ENCODE data around the gene FBXW8.
"Not testable (repeated sequence)": the region's sequence is repeated elsewhere in the genome, so short reads cannot be mapped to it uniquely, and the experiment has no call there.

FBXW8 gene

DNA sequence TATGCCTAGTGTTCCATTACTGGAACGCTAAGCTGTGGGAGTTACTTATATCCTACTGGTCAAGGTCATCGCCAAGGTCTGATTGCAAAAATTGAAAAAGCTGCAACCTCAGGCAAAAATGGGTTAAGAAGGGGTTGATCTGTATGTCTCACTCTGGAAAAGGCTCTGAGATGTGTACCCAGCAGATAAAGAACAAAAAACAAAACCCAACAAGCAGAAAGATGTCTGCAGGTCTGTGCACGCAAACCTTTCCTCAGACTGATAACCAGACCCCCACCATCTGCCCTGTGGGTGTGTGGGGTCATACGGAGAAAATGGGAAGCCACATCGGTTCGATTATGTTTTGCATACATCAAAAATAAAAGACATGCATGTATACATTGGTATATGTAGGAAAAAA, 132.1 kb downstream of the FBXW8 start:
- no peak for DNase-seq

DNA sequence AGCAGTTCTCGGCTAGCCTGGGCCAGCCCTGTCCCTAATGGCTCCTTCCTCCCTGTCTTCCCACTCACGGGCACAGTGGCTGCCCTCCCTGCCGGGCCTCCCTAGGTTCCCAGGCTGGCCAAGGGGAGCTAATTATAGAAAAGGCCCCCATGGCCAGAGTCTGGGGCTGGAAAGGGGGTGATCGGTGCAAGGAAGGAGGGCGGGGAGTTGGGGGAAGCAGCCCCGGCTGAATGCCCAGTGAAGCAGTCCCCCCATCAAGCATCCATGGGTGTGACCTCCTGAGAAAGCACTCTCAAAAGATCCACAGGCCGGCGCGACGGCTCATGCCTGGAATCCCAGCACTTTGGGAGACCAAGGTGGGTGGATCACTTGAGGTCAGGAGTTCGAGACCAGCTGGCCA, 133.6 kb downstream of the FBXW8 start:
- DNase-seq, result no peak

DNA sequence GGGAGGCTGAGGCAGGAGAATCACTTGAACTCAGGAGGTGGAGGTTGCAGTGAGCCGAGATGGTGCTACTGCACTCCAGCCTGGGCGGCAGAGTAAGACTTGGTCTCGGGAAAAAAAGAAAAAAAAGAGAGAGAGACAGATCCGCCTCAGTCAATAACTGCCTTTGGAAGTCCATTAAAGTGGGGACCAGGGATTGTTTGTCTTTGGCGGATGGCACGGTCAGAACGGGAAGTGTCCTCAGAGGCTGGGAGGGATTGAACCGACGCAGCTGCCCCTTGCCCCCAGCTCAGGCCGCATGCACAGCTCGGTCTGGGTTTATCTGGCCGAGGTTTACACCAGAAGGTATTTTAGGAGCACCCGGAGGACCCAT, 134.0 kb downstream of the FBXW8 start:
- DNase-seq, result no peak

DNA sequence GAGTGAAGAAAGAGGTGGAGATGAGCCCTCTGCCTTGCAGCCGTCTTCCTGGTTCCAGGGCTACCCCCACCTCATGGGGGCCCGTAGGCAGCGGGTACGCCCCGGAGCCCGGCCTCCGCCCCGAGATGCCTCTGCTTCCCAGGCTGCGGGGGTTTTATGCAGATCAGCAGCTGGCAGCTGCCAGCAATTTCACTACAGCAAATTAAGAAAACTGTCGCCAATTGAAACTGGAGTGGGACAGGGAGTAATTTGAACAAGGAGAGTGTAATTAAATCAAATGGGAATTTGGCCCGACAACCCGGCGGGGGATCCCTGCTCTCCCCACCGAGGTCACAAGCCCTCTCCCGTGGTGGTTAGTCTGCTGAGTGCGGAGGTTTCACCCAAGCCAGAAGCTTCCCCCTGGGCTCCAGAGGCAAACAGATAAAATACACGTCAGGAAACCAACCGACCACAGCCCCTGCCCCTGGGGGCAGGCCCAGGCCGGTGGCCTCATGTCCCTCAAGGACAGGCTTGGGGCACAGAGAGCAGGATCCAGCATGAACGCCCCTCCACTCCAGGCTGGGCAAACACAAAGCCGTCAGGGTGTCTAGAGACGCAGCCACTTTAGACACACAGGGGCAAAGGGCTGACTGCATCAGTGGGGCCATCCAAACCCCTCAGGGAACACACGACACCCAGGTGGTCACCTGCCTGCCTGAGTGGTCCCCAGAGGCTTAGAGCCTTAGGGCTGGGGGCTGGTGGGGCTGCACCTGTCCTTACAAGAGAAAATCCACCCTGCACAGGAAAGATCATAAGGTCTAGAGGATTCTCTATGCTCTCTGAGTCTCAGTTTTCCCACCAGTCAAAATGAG, 134.6 kb downstream of the FBXW8 start:
- DNase-seq, result peak; percentile 25

DNA sequence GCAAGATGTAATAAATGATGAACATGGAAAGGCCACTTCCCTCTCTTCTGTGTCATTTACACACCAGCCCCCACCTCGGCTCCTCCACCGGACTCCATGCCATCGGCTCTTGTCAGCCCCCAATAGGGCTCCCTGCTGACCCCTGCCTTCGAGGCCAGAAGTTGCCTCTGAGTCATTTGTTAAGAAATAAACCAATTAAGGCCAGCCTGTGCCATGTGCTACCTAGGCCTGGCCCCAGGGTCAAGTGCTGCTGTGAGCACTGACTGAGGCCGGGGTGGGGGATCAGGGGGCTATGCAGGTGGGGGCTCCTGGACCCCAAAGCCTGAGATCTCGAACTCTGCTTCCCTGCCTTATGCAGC, 135.2 kb downstream of the FBXW8 start:
- DNase-seq, result no peak

DNA sequence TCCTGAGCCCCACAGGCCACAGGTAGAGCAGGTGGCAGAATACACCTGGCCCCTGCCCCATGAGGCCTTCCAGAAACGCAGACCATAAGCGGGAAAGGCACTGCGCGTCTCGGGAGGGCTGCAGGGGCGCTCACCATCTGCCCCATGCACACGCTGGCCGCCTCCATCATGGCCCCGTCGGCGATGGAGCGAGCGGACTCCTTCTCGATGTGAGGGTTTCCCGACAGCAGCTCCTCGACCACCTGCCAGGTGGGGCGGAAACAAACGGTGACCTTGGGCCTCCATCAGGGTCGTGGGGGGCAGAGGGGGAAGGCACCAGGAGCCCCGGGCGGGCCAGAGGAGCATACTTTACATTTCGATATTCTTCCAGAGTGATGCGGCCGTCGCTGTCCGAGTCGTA, 135.7 kb downstream of the FBXW8 start:
- DNase-seq, result no peak

DNA sequence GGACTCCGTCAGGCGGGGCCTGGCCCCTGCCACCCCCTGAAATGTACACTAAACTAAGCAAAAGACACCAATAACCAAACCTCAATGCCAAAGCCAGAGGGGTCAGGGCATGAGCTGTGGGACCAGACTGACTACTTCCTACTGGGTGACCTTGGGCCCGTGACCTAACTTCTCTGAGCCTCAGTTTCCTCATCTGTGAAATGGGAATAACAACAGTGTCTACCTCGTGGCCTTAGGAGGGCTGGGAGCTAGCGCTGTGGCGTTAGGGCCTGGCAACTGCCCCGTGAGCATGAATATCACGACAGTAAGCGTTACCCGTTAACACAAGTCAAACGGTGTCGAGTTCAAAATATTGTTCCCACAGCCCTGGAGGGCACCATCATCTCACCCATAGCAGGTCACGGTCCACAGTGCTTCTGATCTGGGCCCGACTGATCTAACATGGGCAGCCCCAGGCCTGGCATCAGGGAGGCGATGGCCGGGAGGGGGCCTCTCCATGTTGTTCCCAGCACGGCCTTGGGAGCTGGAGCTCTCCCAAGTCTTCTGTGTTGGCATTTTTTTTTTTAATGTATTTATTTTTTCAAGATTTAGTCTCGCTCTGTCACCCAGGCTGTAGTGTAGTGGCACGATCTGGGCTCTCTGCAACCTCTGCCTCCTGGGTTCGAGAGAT, 136.2 kb downstream of the FBXW8 start:
- DNase-seq, result no peak

DNA sequence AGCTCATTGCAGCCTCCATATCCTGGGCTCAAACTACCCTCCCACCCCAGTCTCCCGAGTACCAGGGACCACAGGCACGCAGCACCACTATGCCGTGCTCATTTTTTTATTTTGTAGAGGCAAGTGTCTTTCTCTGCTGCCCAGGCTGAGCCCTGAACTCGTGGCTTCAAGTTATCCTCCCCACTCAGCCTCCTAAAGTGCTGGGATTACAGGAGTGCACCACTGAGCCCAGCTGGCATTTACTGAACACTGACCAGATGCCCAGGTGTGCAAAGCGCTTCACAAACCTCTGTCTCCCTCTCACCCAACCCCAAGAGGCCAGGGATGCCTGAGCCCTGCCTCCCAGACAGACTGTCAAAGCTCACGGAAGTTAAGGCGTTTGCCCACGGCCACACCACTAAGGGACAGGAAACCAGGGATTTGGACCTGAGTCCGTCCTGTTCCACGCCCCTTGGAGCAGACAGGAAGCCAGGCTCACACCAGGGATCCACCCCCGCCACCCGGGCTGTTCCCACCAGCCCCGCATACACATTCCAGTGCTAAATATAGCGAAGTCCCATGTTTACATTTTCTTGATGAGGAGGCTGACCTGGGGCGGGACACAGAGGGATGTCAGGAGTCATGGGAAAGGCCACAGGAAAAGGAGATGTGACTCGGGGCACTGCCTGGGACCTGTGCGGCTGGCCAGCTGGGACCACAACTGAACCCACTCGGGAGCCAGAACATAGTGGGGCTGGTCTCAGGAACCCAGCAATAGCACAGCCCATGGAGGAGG, 137.2 kb downstream of the FBXW8 start:
- DNase-seq, result no peak

DNA sequence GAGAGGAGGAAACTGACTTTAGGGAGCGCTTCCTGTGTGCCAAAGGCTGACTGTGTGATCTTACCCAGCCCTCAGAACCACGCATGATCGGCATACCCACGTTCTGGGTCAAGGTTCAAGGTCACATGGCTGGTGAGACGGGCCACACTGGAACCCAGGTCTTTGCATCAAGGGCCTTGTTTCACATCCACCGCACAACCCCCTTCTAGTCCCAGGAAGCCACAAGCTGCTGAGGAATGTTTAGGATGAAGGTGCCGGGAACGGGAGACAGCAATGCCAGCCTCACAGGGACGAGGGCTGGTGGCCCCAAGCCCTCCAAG, 137.8 kb downstream of the FBXW8 start:
- DNase-seq, result no peak

DNA sequence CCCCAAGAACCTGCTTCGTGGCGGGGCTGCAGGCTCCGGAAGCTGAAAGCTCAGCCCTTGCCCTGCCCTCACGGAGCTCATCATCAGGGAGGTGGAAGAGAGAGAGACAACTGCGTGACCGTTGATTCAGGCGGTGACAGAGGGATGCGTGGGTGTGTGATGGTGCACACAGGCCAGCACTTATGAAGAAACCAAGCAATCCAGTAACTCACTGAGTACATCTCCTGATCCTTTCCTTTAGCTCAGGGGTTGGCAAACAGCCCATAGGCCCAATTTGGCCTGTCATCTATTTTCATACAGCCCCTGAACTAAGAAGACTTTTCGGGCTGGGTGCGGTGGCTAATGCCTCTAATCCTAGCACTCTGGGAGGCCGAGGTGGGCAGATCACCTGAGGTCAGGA, 138.5 kb downstream of the FBXW8 start:
- DNase-seq, result no peak

DNA sequence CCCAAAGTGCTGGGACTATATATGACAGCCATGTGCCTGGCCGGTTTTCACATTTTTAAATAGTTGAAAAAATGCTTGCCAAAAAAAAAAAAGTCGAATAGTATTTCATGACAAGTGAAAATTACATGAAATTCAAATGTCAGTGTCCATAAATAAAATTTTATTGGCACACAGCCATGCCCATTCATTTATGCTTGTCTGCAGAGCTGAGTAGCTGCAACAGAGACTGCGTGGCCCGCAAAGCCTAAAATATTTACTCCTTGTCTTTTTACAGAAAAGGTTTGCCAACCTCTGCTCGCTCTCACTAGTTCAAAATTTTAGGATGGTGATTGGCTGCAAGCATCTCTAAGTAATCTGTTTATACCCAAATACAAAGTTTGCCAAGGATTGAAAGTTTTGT, 139.3 kb downstream of the FBXW8 start:
- no peak for DNase-seq

DNA sequence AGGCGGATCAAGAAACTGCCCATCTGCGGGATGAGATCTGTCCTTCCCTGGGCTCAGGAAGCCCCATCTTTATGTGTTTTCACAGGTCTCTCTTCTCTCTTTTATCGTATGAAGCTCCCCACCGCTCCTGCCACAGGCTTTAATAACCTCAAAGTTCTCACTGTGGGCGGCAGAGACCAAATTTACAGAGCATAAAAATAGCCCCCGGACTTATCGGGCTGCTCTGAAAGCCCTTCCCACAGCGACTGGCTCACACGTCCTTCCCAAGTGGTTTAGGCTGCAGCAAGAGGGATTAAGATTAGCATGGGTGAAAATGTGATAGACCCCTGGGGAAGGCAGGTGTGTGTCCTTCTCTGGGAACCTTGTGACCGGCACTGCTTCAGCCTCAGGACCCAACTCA, 140.6 kb downstream of the FBXW8 start:
- no peak for DNase-seq

DNA sequence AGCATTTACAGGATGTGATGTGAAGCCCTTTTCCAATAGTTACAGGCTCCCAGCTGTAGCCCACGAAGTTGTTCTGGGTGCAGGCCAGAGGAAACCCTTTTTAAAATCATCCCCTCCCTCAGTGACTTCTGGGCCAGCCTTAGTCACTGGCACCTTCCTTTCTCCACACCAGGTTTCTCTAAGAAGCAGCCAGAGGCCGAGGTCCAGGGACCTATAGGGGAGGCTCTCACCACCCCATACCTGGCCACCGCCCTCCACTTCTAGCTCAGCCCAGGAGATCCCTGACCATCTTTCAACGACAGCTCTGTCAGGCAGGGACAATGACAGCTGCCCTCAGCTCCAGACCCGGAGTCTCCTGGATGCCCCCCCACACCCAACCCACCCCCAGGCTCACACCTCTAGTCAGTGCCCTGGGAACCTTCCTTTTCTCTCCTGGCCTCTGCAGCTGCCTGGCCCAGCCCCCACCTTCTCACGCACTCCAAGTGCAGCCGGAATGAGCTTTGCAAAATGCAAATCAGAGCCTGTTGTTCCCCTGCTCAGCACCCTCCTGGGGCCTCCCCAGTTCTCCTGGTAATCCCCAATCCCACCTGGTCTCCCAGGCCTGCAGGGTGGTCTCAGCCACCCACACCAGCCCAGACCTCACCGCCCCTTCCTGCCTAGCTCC, 141.8 kb downstream of the FBXW8 start:
- DNase-seq, result no peak

DNA sequence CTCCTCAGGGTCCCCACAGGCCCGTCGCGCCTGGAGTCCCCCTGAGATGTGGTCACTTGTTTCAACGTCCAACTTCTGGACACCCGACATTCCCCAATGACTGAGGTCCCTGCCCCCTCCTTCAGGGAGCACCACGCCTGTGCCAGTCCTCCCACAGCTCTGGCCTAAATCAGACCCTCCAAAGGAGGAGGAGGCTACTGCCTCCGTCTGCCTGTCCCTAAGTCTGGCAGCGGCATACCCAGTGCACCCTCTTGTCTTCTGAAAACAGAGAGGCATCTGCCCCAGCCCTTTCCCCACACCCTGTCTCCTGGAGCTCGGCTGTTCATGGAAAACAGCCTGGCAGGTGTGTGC, 142.3 kb downstream of the FBXW8 start:
- DNase-seq, result no peak

DNA sequence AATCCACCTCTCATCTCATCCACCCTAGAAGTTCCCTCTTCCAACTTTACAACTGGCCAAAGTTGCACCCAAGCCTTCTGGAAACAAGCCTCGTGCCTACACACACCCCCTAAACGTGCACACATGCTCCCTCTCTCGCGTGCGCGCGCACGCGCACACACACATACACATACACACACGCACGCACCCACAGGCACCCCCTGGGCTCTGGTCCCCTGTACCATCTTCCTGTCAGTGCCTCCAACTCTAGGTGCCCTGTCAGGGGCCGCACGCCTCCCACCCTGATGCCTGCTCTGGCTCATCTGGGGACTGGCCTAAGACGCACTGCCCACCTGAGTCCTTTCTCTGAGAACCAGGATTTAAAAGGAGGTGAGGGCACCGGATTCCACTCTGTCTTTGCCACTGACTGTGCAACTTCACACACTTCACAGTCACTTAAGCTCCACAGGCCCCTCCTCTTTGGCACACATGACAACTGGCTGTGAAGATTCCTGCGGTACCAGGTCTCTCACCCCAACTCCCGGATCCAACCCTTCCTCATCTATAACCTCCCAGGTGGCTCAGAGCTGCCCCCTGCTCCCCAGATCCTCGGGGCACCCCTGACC, 142.9 kb downstream of the FBXW8 start:
- DNase-seq, result no peak

DNA sequence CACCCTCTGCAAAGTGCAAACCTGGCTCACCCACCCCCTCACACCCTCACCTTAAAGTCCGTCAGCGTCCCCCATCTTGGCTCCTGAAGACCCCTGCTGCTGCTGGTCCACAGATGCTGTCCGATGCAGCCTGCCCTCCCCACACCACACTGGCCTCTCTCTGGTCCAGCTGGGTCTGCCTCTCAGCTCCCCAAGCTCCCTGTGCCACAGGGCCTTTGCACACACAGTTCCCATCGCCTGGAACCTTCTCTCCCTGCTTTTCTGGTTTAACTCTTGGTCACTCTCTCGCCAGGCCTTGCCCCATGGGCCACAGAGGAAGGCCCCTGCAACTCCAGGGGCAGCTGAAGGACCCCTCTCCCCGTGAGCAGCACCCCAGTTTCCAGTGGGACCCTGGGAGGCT, 143.5 kb downstream of the FBXW8 start:
- no peak for DNase-seq

DNA sequence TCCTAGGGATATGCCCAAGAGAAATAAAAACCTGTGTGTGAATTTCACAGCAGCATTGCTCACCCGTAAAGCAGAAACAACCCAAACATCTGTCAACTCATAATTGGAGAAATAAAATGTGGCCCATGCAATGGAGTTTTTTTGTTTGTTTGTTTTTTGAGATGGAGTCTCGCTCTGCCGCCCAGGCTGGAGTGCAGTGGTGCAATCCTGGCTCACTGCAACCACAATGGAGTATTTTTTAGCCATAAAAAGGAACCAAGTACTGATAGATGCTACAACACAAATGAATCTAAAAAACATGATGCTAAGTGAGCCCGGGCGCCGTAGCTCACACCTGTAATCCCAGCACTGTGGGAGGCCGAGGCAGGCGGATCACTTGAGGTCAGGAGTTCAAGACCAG, 146.9 kb downstream of the FBXW8 start:
- not testable (repeated sequence) for DNase-seq

DNA sequence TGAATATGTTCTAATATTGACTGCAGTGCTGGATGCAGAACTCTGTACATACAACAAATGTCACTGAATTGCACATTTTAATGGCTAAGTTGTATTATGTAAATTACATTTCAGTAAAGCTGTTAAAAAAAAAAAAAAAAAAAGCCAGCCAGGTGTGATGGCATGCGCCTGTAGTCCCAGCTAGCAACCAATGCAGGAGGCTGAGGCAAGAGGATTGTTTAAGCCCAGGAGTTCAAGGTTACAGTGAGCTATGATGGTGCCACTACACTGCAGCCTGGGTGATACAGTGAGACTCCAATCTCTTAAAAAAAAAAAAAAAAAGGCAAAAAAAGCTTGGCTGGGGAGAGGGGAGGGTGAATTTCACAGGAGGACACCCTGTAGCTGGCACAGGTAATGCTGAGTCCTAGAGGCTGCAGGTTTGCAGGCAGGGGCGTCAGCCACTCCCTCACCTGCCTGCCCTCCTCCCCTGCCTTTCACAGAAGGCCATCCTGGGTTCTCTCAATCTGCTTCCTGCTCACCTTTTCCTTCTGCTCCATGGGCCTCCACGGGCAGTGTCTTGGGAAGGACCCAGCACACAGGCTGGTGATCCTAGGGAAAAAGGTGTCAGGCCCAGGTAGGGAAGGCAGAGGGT, 147.8 kb downstream of the FBXW8 start:
- no peak for DNase-seq

DNA sequence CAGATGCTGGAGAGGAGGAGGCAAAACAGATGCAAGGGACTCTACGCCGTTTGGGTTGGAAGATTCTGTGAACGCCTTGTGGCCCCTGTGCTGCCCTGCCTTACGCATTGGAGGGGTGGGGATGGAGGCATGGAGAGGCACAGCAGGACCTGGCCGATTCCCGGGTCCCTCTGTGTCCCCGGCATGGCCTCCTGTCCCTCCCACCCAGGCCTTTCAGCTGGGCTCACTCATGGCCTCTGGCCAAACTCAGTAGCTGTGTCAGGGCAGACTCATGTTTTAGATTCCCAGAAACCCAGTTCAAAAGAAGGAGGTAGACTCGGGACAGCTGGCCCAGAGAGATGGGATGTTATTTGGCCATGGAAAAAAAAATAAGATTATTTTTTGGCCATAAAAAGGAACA, 148.4 kb downstream of the FBXW8 start:
- DNase-seq, result no peak

DNA sequence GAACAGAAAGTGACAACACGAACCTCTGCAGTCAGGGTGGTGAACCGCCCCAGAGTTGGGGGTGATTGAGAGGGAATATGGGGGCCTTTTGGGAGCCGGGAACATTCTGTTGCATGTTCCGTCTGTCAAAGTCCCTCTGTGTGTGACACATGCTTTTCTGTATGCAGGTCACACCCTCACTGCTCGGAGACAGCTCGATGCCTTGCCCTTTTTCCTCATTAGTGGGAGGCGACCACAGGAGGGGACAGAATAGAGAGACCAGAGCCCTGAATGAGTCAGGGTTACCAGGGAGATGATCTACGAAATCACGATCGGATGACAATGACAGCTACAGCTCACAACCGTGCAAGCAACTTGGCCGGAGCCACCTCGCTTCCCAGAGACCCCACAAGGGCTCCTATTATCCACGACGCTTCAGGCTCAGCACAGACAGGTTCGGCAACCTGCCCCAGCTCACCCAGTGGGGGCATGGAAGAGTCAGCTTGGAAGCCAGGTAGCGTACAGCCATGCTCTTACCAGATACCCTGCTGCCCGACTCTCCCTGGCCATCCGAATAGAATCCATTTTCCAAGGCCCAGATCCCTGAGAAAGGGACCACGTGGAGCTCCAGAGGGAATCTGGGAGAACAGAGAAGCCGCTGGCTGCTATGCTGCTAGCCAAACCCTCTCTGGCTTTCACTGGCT, 149.6 kb downstream of the FBXW8 start:
- DNase-seq, result no peak

DNA sequence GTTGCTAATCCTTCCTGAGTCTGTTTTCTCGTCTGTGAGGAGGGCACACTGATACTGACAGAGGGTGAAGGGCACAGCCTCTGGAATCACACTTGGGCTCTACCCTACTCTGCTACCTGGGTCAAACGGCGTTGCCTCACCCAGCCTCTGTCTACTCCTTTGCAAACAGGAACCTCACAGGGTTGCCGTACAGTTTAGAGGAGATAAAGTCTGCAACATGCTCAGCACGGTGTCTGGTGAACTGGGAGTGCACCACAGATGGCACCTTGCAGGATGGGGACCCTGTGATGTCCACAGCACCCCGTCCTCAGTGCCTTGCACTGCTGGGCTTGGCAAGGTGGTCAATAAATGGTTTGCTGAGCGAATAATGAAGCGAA, 150.2 kb downstream of the FBXW8 start:
- no peak for DNase-seq

DNA sequence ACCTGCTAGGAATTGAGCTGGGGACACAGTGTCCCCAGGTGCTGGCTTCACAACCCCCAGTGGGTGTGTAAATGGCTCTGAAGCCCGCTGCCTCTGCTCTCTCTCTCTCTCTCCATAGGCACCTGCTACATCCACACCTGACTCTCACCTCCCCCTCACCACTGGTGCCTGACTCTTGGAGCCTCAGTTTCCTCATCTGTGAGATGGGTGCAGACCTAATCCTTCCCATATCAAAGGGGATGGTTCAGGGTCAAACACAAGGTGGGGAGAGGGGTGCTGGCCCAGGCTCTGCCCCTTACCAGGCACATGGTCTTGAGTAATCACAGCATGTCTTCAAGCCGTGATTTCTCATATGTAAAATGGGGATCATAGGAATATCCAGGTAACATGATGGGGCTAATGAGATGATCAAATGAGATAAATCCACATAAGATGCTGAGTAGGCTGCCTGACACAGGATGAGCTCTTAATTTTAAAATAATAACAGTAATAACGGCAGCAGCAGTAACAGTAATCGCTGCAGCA, 150.9 kb downstream of the FBXW8 start:
- no peak for DNase-seq

Measured in NCI-H1694 (cell line).